Coronary artery (tissue), 2 donors: ENCODE measurements around the gene CPZ.

Experiments
- DNase-seq: peaks from one replicate; pipeline ENCODE4 v3.0.0-alpha.2; 2017; ENCODE audit warnings: low spot score
- H3K27ac ChIP-seq, 2 donors: fragments of 200-600 bp; sonication (generic); one replicate each; pipeline ENCODE4 v1.5.1; 2016 to 2019
- H3K4me3 ChIP-seq: fragments of 200-600 bp; sonication (generic); 2 replicates; pipeline ENCODE4 v1.5.1; 2016; ENCODE audit warnings: mild to moderate bottlenecking, moderate library complexity
- TF ChIP-seq, protein P1 (sequence below): fragments of 200-600 bp; sonication (generic); IDR thresholded peaks from one replicate; pipeline ENCODE4 v1.5.1; 2019; ENCODE audit warnings: antibody characterized with exemption

CPZ gene

DNA sequence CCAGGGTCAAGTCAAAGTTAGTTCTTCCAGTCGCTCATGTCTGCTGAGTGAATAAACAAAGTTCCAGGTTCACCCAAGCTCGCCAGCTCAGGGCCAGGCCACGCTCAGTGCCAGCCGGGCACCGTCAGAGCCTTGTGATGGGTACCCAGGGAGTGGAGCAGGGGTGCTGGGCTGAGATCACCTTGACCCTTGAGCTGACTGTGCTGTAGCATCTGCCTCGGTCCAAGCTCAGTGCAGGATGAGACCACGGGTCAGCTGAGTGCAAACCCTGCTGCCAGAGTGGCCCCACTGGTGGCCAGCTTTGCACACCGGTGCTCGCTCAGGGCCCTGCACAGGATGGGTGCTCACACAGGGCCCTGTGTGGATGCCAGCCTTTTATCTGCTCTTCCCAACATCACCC lies 4.3 kb downstream of the CPZ start:
- no peak overlapping the region for H3K27ac ChIP-seq
- H3K4me3 ChIP-seq: no peak overlapping the region
- DNase-seq: no peak
- TF ChIP-seq, protein P1, sequence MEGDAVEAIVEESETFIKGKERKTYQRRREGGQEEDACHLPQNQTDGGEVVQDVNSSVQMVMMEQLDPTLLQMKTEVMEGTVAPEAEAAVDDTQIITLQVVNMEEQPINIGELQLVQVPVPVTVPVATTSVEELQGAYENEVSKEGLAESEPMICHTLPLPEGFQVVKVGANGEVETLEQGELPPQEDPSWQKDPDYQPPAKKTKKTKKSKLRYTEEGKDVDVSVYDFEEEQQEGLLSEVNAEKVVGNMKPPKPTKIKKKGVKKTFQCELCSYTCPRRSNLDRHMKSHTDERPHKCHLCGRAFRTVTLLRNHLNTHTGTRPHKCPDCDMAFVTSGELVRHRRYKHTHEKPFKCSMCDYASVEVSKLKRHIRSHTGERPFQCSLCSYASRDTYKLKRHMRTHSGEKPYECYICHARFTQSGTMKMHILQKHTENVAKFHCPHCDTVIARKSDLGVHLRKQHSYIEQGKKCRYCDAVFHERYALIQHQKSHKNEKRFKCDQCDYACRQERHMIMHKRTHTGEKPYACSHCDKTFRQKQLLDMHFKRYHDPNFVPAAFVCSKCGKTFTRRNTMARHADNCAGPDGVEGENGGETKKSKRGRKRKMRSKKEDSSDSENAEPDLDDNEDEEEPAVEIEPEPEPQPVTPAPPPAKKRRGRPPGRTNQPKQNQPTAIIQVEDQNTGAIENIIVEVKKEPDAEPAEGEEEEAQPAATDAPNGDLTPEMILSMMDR: no peak

DNA sequence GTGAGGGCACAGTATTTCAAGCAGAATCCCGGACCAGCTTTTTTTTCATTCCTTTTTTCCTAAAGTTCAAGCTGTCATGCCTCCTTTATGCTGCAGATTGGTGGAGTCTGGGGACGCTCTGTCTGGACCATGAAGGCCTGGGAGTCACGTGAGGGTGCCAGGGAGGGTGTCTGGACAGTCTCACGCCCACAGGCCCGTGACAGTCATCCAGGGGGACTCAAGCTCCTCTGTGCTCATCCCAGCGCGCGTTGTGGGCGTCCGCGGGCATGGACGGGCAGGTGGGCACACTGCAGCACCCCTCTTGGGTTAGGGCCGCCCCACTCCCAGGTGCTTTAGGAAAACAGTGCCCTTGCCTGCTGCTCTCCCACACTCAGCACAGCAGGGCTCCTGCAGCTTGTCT lies 4.8 kb downstream of the CPZ start:
- TF ChIP-seq, protein P1: no peak
- Histone ChIP-seq H3K27ac (no peak overlapping the region), H3K4me3 (no peak overlapping the region)
- DNase-seq: no peak

DNA sequence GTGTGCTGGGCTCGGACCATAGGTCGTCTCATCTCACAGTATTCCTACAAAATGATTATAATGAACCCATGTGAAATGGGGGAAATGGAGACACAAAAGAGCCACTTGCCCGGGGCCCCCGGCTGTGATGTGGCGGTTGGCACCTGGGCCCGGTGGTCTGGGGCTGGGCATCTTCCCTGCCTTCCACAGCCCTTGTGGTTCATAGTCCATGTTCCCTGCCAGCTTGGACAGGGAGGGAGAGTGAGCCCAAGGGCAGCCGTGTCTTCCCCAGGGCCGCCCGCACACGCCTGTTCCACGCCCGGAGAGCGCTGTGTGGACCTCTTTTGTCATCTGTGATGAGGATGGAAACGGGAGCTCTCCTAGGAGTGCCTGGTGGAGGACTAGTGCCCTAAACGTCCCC lies 5.2 kb downstream of the CPZ start:
- no peak for DNase-seq
- Histone ChIP-seq H3K27ac (no peak overlapping the region), H3K4me3 (no peak overlapping the region)
- TF ChIP-seq, protein P1: no peak

DNA sequence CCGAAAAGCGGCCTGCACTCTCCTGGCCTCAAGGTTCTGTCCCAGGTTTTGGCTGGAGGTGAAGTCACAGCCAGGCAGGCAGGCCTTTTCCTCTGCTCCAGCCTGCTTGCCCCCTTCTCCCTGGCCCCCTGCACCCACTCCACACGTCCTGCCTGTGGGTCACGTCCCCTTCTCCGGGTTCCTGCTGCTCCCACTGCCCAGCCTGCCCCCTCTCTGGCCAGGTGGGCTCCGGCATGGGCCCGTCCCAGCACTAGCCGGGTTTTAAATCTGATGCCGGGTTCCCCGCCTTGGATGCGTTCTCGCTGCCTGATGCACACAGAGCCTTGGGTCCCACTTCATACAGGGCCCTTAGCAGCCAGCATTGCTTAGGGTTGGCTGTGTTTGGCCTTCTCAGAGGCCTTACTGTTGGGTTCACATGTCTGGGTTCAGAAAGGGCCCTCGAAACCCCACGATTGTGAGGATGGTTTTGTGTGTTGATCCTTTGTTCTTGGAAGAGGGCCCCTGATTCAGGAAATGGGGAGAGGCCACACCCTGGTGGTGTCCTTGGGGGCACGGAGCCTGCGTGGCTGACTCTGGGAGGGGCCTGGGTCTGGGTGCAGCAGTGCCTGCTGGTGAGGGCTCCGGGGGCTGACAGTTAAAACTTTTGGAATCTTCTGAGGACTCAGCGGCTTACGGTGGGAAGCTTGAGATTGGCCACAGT lies 6.0 kb downstream of the CPZ start:
- Histone ChIP-seq H3K4me3 (no peak overlapping the region), H3K27ac (no peak overlapping the region)
- TF ChIP-seq, protein P1: no peak
- DNase-seq: no peak

DNA sequence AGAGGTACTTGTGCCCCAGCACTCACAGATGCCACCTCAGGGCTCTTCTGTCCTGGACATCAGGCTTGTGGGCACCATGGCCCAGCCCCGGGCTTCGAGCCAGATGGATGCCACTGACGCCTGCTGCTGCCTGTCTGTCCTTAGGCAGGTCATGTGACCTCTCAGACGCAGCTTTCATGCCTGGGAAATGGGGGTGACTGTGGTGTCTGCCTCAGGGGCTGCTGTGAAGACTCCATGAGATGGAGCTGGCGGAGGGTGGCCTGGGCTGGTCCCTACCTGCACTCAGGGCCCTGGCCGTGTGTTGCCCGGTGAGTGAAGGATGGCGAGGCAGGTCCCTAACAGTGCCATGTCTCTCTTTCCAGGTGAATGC lies 6.5 kb downstream of the CPZ start:
- H3K4me3 ChIP-seq: no peak overlapping the region
- DNase-seq: no peak
- no peak overlapping the region for H3K27ac ChIP-seq
- TF ChIP-seq, protein P1: no peak

DNA sequence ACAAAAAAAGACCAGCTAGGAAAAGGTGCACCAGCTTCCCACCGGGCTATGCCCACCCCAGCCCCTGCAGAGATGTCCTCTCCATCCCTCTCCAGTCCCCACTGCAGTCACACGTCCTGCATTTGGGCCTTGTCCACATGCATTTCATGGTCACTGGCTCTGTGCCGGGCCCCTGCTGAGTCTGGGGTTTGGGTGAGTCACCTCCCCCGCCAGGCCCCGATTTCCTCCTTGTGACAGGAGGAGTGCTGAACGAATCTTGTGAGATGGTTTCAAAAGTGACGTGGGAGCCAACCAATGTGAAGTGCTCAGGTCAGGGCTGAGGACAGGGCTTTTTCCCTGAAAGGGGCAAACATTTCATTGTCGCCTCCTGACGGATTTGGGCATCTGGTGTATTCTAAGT lies 7.1 kb downstream of the CPZ start:
- TF ChIP-seq, protein P1: no peak
- Histone ChIP-seq H3K4me3 (no peak overlapping the region), H3K27ac (no peak overlapping the region)
- no peak for DNase-seq

DNA sequence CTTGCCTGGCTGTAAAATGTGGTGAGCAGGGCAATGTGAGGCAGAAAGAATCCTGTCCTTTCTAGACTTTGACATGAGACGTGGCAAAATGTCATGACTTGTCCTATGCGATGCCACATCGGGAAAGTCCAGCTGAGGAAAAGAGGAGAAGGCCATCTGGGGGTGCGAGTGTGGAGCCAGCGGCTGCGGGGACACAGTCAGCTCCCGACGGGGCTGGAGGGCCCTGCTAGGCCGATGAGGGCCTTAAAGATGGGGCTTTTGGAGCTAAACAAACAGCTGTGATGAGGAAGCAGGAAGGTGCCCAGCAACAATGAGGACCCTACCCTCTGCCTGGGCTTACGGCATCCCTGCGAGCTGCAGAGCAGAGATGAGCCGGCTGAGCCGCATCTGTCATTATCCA lies 7.7 kb downstream of the CPZ start:
- TF ChIP-seq, protein P1: no peak
- DNase-seq: no peak

More for the DNA sequence above, 7.7 kb downstream of the CPZ start:
- no peak overlapping the region for H3K27ac ChIP-seq
- H3K4me3 ChIP-seq: no peak overlapping the region
